ENCODE measurements around the gene VAV2.

VAV2 gene

DNA sequence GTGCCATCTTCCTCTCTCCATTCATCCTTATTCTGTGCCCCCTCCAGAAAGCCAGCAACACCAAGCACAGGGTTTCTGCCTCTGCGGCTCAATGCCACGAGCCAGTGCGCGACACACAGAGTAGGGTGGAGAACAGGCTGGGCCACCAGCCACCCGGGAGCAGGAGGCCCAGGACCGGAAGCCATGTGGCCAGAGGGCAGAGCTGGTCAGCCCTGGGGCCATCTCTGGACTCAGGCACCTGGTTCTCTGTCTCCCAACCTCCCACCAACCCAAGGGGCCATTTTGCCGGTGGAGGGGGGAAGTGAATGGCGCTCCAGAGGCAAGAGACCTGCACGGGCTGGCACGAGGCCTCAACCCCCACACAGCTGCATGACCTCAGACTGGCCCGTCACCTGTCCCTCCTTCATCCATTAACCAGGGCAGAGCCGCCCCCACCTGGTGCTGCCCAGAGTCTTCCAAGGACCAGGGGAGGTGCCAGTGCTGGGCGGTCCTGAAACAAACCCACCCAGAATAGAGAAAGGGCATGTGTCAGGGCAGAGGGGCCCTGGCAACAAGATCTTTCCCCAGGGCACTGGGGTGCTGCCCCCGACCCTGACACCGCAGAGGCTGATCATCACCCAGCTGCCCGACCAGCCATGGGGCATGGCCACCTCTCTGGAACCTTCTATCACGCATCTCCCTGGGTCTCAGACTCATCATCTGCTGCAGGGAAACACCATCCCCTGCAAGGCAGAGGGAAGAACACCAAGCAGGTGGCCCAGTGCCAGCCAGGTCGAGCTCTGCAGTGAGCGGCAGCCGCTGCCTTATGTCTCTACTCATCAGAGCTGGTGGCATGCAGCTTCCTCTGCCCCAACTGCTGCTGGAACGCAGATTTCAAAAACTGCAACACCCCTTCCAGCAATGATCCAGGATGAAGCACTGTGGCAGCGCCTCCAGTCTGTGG, 11.9 kb downstream of the VAV2 start:
- no peak for DNase-seq

GRCh38 chr9:133979273-133979920, 12.7 kb downstream of the VAV2 start:
- DNase-seq: no peak

DNA sequence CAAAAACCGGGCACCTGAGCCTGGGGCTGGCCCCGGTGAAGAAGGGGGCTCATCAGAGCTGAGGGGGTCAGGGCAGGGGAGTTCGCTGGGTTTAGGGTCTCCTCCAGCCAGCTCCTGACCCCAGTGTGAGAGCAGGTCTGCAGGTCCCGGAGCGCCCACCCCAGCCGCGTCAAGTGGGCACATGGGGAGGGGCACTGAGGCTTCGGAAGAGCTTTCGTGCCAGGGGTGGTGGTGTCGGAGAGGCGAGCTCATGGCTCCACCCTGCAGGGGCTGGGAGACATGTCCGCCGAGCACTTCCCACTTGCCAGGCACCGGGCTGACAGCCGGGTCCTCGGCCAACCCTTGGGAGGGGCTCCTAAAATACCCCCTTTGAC, 13.2 kb downstream of the VAV2 start:
- DNase-seq: no peak

- no peak for DNase-seq
Measured at GRCh38 chr9:133978226-133978898, 13.8 kb downstream of the VAV2 start.

DNA sequence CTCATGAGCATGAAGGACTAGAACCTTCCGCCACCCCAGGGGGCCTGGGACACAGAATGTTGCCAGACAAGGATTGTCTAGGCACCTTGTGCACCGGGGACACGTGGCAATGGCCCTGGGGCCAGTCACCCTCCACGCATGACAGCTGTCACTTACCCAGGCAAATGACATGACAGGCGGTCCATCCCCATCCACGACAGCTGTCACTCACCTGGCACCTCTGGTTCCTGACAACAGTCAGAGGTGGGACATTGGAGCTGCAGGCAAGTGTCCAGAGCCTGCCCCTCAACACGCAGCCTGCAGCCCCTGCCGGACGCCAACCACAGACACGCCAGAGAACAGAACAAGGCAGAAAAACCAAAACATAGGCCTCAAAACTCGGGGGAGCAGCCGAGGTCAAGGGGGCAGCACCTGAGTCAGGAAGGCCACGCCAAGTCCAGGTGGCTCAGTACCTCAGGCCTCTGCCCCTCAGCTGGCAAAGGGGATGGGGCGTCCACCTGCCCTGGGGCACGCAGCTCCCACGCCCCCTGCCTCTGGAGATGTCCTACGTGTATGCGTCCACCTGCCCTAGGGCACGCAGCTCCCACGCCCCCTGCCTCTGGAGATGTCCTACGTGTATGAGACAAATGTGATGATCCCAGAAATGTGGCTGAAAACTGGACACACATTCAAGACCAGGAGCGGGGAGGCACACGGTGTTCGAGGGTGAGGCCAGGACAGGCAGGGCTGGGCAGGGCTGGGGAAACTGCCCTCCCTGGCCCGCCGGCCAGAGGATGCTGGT, 14.5 kb downstream of the VAV2 start:
- no peak for DNase-seq

DNA sequence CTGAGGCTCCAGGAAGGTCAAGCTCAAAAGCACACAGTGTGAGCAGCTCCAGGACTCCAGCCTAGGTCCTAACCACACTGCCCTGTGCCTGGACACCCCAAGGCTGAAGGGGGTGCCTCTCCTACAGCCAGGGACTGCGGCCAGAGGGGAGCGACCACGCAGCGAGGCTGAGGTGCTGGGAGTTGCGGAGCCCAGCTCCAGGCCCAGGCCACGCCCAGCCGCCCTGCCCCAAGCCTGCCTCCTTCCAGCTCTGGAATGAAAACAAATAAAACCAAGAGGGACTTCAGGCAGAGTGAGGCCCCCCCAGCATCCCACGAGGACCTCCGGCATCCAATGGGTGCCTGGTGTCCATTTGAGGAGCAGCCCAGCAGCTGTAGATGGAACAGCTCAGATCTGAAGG, 15.2 kb downstream of the VAV2 start:
- no peak for DNase-seq

GRCh38 chr9:133976191-133976861, 15.8 kb downstream of the VAV2 start:
- DNase-seq: no peak

- DNase-seq: no peak
Measured at GRCh38 chr9:133975511-133975910, 16.6 kb downstream of the VAV2 start.

DNA sequence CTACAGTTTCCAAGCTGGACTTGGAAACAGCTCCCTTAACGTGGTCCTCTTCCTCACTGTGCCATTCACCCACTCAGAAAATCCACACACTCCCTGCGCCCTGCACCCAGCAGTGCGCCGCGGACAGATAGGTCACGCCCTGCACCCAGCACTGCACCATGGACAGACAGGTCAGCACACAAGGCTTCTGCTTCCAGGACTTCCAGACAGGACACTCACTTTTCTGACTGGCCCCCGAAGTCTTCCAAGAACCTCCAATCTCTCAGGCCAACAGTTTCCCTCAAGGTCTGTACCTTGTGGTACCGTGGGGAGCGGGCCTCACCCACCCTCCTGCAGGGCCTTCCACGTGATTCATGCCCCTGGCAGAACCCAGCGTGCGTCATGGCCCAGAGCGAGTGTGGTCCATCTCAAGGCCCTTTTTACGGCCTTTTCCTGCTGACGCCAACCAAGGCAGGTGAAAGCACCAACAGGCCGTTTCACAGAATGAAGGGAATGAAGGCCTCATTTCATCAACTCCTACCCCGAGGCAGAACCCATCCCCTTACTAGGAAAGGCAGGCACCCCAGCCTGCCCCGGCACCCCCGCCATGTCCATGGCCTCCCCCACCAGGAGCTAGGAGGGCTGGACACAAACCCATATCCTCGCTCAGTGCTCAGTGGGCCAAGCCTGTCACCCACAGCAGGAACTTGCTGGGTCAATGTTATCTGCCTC, 17.3 kb downstream of the VAV2 start:
- DNase-seq: no peak

- DNase-seq: no peak
Measured at GRCh38 chr9:133973791-133974630, 18.1 kb downstream of the VAV2 start.

GRCh38 chr9:133973111-133973790, 18.9 kb downstream of the VAV2 start:
- no peak for DNase-seq

- no peak for DNase-seq
Measured at GRCh38 chr9:133971981-133972941, 19.9 kb downstream of the VAV2 start.

GRCh38 chr9:133971121-133971951, 20.8 kb downstream of the VAV2 start:
- DNase-seq: no peak

DNA sequence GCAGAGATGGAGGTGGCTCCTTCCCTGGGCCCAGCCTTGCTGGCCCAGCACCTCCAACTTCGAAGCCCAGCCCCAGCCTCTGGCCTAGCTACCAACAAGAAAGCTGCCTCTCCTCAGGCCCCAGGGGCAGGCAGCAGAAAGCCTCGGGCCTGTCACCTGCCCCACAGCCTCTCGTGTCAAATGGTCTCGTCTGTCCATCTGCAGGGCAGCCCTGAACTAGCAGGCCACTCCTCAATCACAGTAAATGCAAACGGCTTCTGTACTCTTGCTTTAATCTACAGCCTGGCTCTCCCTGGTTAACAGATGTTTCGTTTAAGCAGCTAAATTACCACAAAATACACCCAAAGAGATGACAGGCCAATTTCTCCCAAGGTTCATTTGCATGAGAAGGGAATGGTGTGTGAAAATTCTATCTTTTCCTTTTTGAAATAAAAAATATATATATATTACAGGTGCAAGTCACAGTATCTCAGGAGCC, 21.5 kb downstream of the VAV2 start:
- DNase-seq: no peak

DNA sequence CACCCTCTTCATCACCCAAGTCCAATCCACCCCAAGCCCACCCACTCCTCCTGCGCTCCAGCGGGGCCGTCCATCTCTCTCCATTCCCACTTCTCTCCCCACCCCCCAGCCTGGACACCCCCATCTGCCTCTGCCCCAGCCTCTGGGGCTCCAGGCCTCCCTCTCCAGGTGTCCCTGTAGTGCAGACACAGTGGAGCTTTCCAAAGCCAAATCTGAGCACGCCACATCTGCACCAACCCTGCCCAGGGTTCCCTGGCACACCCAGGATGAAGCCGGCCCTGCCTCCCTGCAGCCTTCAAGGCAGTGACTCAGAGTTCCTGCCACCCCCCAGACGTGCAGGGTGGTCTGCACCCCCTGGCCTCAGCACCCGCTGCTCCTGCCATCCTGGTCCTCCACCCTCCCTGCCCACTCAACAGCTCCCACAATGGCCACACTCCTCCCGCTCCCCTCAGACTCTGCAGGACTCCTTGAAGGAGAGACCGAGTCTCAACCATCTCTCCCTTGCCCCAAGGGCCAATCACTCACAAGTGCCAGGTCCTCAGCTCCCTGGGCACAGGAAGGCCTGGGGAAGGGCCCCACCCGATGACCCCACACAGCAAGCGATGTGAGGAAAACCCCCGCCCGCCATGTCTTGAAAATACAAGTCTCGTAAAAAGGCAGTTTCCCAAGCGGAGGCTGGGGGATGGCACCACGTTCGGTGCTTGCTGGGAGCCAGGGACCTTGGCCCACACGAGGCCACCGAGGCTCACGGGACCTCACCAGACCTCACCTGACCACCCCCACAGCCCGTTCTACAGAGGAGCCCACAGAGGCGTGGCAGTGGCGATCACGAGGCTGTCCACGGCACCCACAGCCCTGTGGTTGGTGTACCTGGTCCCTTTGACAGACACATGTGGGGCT, 22.2 kb downstream of the VAV2 start:
- no peak for DNase-seq

- no peak for DNase-seq
Measured at GRCh38 chr9:133968966-133969617, 23.0 kb downstream of the VAV2 start.
